ENCODE data around the gene EXOC2. TPM values are rescaled to one million over a fixed set of nuclear protein-coding genes. Genes with fewer than 3 reads are reported as not detected.
A peak's percentile ranks its signal among the peaks of the same experiment; 100 is the strongest.

The EXOC2 gene
- total and polyA plus RNA-seq, 2 of the 13 experiments (the other 11 are each of a cell fraction or from before 2014, with no cell fraction given), result 12.6 to 22.9 TPM

DNA sequence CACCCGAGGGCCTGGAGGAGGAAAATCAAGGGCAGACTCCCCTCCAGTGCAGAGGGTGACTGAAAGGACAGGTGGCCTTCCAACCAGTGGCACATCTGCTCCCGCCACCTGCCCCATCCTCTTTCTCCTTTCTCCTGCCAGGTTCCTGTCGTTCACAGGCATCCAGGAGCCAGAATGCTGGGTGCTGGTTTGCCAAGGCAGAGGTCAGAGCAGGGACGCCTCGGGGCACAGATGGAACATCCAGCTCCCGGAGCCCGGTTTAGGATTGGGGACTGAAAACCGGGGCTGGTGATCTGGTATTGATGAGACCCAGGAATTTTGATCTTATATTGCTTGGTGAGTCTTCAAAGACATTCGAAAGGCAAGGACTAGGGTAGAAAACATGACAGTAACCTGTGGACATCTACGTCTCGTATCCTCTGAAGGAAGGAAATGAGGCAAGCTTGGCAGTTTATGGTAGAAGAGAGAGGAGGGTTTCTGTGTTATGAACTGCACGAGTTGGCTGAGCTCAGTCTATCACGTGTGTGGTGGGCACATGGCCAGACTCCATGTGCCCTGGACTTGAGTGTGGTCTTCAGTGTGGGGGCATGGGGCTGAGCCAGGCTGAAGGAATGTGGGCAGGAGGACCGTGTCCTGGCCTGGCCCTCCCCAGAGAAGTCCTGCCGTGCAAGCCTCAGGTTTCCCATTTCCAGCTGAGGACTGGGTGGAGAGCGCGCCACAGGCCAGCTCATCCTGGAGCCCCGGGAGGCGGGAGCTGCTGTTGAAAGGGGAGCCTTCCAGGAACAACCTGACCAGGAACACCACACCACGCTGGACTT, 227.2 kb downstream of the EXOC2 start:
- no TSS peak for BruUV-seq (replicated peaks)
- H2AFZ ChIP-seq (ENCODE audit: low read length), result no peak overlapping the region
- CTCF ChIA-PET (ENCODE audit: low intra/inter-chr PET ratio, low total read pairs), result no interaction called here
- no peak for DNase-seq (ENCODE audit: low spot score)
- no peaks in the 10 kb centered on the region; a peak in 1 of 5 replicates for H3K36me3 ChIP-seq (replicated peaks in 1 of 2; ENCODE audit: control insufficient read depth in 1 of 2, insufficient read depth in 2 of 2, low read length in 2 of 2)
- no peak for FAIRE-seq
- POLR2A ChIA-PET, result no interaction called here
- WGBS (ENCODE audit: low lambda C conversion rate), result 34% methylated on average over 19 of the region's 20 CpGs
- peaks cover 3 to 60% of the 10 kb centered on the region in 2 experiments; a peak in 4 of 5 replicates for H3K27me3 ChIP-seq (ENCODE audit: control insufficient read depth in 1 of 2, insufficient read depth in 2 of 2, low read length in 2 of 2)
- no peak; the same call in 1 of the 3 replicates for ATAC-seq
- TF ChIP-seq TOE1 (CRISPR knock-in tag; IDR thresholded peaks at IDR 0.05), result no peak
- TF ChIP-seq, protein P1, sequence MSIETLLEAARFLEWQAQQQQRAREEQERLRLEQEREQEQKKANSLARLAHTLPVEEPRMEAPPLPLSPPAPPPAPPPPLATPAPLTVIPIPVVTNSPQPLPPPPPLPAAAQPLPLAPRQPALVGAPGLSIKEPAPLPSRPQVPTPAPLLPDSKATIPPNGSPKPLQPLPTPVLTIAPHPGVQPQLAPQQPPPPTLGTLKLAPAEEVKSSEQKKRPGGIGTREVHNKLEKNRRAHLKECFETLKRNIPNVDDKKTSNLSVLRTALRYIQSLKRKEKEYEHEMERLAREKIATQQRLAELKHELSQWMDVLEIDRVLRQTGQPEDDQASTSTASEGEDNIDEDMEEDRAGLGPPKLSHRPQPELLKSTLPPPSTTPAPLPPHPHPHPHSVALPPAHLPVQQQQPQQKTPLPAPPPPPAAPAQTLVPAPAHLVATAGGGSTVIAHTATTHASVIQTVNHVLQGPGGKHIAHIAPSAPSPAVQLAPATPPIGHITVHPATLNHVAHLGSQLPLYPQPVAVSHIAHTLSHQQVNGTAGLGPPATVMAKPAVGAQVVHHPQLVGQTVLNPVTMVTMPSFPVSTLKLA (IDR thresholded peaks at IDR 0.05), result peak; percentile 63
- TF ChIP-seq, protein P2, sequence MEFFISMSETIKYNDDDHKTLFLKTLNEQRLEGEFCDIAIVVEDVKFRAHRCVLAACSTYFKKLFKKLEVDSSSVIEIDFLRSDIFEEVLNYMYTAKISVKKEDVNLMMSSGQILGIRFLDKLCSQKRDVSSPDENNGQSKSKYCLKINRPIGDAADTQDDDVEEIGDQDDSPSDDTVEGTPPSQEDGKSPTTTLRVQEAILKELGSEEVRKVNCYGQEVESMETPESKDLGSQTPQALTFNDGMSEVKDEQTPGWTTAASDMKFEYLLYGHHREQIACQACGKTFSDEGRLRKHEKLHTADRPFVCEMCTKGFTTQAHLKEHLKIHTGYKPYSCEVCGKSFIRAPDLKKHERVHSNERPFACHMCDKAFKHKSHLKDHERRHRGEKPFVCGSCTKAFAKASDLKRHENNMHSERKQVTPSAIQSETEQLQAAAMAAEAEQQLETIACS (CRISPR knock-in tag; IDR thresholded peaks at IDR 0.05), result no peak
- H3K27ac ChIP-seq (ENCODE audit: extremely low read length, insufficient read depth, low read length), result no peak overlapping the region
- H3K9ac ChIP-seq (ENCODE audit: insufficient read depth, low read depth, low read length), result no peak overlapping the region
- in situ Hi-C loops (cut with HindIII; ENCODE audit: extremely low pct_ligation_motif_present, low pct_unique_long_range_greater_than_20kb) (no loop called here), intact Hi-C loops (cut with micrococcal nuclease; ENCODE audit: unreplicated experiment) (no loop called here)
- H4K20me1 ChIP-seq (ENCODE audit: insufficient read depth, low read length), result no peaks in the 10 kb centered on the region
- no peak overlapping the region for H3K4me3 ChIP-seq (replicated peaks in 1 of 3; ENCODE audit: insufficient read depth in 1 of 3, low read depth in 2 of 3, low read length in 3 of 3)
- no peak overlapping the region for H3K4me2 ChIP-seq (ENCODE audit: low read depth, low read length)
- no peaks in the 10 kb centered on the region for H3K9me3 ChIP-seq (ENCODE audit: low read length)
- no peaks in the 10 kb centered on the region for H3K79me2 ChIP-seq (ENCODE audit: insufficient read depth, low read length)
- no peaks in the 10 kb centered on the region for H3K4me1 ChIP-seq (ENCODE audit: insufficient read depth, low read length)

DNA sequence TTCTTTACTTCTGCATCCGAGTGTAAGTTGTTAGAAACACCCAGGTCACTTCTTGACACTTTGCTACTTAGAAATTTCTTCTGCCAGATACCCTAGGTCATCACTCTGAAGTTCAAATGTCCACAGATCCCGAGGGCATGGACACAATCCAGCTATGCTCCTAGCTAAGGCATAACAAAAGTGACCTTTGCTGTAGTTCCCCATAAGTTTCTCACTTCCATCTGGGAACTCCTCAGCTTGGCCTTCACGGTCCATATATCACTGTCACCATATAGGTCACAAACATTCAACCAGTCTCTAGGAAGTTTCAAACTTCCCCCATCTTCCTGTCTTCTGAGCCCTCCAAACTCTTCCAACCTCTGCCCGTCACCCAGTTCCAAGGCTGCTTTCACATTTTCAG, 236.1 kb downstream of the EXOC2 start:
- no peak overlapping the region for H2AFZ ChIP-seq (ENCODE audit: low read length)
- no peak overlapping the region for H3K4me3 ChIP-seq (replicated peaks in 1 of 3; ENCODE audit: insufficient read depth in 1 of 3, low read depth in 2 of 3, low read length in 3 of 3)
- H3K27me3 ChIP-seq (ENCODE audit: control insufficient read depth in 1 of 2, insufficient read depth in 2 of 2, low read length in 2 of 2), result peaks cover 4 to 42% of the 10 kb centered on the region in 2 experiments; a peak in 4 of 5 replicates
- no peak overlapping the region for H3K9ac ChIP-seq (ENCODE audit: insufficient read depth, low read depth, low read length)
- CTCF ChIA-PET (ENCODE audit: low intra/inter-chr PET ratio, low total read pairs), result no interaction called here
- 14% methylated on average over 4 of the region's 4 CpGs for WGBS (ENCODE audit: low lambda C conversion rate)
- FAIRE-seq (no peak), ATAC-seq (no peak), DNase-seq (ENCODE audit: low spot score) (no peak)
- no peaks in the 10 kb centered on the region; the same call in 1 of the 2 replicates for H4K20me1 ChIP-seq (ENCODE audit: insufficient read depth, low read length)
- no peaks in the 10 kb centered on the region for H3K79me2 ChIP-seq (ENCODE audit: insufficient read depth, low read length)
- H3K36me3 ChIP-seq (replicated peaks in 1 of 2; ENCODE audit: control insufficient read depth in 1 of 2, insufficient read depth in 2 of 2, low read length in 2 of 2), result no peaks in the 10 kb centered on the region
- no TSS peak for BruUV-seq (replicated peaks)
- TF ChIP-seq, protein P3, sequence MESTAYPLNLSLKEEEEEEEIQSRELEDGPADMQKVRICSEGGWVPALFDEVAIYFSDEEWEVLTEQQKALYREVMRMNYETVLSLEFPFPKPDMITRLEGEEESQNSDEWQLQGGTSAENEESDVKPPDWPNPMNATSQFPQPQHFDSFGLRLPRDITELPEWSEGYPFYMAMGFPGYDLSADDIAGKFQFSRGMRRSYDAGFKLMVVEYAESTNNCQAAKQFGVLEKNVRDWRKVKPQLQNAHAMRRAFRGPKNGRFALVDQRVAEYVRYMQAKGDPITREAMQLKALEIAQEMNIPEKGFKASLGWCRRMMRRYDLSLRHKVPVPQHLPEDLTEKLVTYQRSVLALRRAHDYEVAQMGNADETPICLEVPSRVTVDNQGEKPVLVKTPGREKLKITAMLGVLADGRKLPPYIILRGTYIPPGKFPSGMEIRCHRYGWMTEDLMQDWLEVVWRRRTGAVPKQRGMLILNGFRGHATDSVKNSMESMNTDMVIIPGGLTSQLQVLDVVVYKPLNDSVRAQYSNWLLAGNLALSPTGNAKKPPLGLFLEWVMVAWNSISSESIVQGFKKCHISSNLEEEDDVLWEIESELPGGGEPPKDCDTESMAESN (CRISPR knock-in tag; conservative IDR thresholded peaks at IDR 0.05), result no peak
- TF ChIP-seq ZNF251 (CRISPR knock-in tag; IDR thresholded peaks at IDR 0.05) (no peak), FOSL1 (CRISPR knock-in tag; IDR thresholded peaks at IDR 0.05; ENCODE audit: borderline replicate concordance) (no peak), ZBTB8A (CRISPR knock-in tag; IDR thresholded peaks at IDR 0.05; ENCODE audit: borderline replicate concordance, low read depth) (no peak), ZNF30 (CRISPR knock-in tag; IDR thresholded peaks at IDR 0.05) (no peak), PITX1 (CRISPR knock-in tag; IDR thresholded peaks at IDR 0.05) (no peak), SAFB2 (CRISPR knock-in tag; IDR thresholded peaks at IDR 0.05; ENCODE audit: borderline replicate concordance, low read depth) (no peak), SOX5 (CRISPR knock-in tag; IDR thresholded peaks at IDR 0.05; ENCODE audit: borderline replicate concordance) (no peak)
- no peaks in the 10 kb centered on the region for H3K9me3 ChIP-seq (ENCODE audit: low read length)
- POLR2A ChIA-PET, result no interaction called here
- H3K4me1 ChIP-seq (ENCODE audit: insufficient read depth, low read length), result no peaks in the 10 kb centered on the region
- intact Hi-C loops (cut with micrococcal nuclease; ENCODE audit: unreplicated experiment), result no loop called here
- no peak overlapping the region for H3K4me2 ChIP-seq (ENCODE audit: low read depth, low read length)
- in situ Hi-C loops (cut with HindIII; ENCODE audit: extremely low pct_ligation_motif_present, low pct_unique_long_range_greater_than_20kb), result no loop called here
- H3K27ac ChIP-seq (ENCODE audit: extremely low read length, insufficient read depth, low read length), result no peak overlapping the region

All from HepG2 (cell line).